ENCODE data around the gene CLIC5.

GRCh38 chr6:45880159-45880558, 135.5 kb downstream of the CLIC5 start:
- TF ChIP-seq, protein P1, sequence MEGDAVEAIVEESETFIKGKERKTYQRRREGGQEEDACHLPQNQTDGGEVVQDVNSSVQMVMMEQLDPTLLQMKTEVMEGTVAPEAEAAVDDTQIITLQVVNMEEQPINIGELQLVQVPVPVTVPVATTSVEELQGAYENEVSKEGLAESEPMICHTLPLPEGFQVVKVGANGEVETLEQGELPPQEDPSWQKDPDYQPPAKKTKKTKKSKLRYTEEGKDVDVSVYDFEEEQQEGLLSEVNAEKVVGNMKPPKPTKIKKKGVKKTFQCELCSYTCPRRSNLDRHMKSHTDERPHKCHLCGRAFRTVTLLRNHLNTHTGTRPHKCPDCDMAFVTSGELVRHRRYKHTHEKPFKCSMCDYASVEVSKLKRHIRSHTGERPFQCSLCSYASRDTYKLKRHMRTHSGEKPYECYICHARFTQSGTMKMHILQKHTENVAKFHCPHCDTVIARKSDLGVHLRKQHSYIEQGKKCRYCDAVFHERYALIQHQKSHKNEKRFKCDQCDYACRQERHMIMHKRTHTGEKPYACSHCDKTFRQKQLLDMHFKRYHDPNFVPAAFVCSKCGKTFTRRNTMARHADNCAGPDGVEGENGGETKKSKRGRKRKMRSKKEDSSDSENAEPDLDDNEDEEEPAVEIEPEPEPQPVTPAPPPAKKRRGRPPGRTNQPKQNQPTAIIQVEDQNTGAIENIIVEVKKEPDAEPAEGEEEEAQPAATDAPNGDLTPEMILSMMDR (IDR thresholded peaks at IDR 0.05) = no peak
- no peak for TF ChIP-seq EZH2 (IDR thresholded peaks at IDR 0.05; ENCODE audit: borderline replicate concordance, insufficient read depth, low read depth, low read length, poor library complexity, severe bottlenecking)

All from B cell (primary cell).